ENCODE data around the gene FICD.

The FICD gene

GRCh38 chr12:108505129-108505528 lies 9.9 kb upstream of the FICD start:
- no peak for DNase-seq

DNA sequence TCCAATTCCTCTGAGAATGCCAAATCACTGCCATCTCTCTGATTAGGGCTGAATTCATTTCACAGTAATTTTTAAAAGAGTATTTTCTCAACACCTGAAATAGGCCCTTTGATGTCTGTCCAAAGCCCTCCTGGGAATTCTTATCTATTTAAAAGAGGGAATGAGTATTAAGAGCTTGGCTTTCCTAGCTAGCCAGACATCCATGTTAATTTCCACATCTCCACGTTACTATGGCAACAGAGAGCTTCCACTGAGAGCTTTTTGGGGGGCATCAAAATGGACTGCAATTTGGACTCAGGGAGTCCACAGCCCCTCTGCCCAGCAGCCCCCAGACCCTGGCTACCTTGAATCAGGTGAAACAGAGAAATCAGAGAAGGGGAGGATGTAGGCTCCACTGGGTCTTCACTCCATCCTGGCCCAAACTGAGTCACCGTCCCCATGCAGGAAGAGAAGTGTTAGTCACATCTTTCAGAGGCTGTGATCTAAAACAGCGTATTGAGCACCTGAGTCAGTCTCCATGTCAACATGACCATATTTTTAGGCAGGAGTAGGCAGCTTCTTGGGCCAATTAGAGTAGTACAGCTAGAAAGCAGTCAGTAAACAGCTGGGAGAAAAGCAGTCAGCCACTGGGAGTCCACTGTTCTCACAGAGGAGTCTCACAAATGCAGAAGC lies 7.0 kb upstream of the FICD start:
- DNase-seq = no peak

- no peak for DNase-seq
Observed at GRCh38 chr12:108509806-108510205, 5.3 kb upstream of the FICD start.

GRCh38 chr12:108510836-108511235 lies 4.2 kb upstream of the FICD start:
- no peak for DNase-seq

GRCh38 chr12:108511633-108512540 lies 3.2 kb upstream of the FICD start:
- DNase-seq = peak; percentile 72

GRCh38 chr12:108514468-108514972 lies 557 bp upstream of the FICD start:
- no peak for DNase-seq

DNA sequence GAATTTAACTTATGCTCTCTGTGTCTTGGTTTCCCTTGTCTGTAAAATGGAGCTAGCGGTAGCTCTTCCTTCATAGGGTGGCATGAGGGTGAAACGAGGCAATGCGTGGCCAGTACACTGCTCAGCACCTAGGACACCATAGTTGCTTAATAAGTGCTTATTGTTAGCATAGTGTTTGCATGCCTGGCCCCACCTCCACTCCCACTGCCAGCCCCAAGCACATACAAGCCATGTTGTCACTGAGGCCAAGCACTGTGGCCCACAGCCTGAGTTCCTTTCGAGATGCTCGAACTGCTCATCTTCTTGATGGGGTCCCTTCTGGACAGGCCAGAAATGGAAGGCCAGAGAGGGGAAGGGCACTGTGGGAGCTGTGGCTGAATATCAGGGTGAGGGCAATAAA lies 839 bp downstream of the FICD start:
- DNase-seq = no peak

GRCh38 chr12:108516511-108517275 lies 1.6 kb downstream of the FICD start:
- no peak for DNase-seq

- DNase-seq = no peak
Observed at GRCh38 chr12:108517288-108518100, 2.4 kb downstream of the FICD start.

DNA sequence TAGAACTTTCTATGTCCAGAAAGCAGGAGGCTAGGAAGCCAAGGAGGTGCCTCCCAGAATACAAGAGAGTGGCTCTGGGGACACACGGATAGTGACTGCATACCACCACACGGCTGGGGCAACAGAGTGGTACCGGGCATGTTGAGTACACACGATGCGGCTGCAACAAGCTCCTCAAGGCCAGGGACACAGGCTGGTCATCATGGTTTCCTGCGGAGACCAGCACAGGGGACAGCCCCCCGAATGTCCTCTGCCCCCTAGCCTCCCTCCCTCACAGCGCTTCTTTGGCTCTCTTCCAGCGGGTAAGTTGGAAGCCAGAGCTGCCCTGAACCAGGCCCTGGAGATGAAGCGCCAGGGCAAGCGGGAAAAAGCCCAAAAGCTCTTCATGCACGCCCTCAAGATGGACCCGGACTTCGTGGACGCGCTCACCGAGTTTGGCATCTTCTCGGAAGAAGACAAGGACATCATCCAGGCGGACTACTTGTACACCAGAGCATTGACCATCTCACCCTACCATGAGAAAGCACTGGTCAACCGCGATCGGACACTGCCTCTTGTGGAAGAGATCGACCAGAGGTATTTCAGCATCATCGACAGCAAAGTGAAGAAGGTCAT lies 3.1 kb downstream of the FICD start:
- no peak for DNase-seq

GRCh38 chr12:108518716-108519496 lies 3.8 kb downstream of the FICD start:
- no peak for DNase-seq

DNA sequence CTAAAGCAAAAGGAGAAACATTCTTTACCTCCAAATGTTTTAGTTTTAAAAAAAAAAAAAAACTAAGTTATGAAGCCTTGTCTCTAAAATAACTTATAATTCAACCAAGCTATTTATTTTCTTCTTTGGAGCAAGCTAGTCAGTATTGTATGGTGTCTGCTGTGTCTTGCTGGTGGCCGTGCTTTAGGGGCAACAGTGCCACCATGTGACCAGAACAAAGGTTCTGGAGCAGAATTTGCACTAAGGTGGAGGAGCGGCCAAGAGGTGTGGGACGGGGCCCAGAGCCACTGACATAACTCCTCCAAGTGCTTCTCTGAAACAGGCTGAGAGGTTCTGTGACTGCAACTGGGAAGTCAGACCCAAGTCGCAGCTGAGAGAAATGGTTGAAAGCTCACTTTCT lies 4.5 kb downstream of the FICD start:
- DNase-seq = no peak

DNA sequence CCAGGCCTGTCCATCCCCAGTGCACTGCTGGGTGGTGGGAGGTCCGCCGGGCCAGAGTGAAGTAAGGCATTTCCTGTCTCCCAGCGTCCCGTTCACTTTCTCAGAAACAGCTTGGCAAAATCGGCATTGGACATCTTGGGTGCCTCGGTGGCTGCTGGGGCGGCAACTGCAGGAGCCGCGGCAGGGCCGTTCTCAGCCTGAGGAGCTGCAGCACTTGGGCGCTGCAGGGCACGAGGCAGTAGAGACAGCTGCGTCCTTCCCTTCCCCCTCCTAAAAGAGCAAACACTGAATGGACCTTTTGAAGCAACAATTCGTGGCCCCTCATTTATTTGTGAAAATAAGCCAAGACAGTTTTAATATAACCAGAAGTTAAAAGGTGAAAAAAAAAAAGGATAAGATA lies 8.3 kb downstream of the FICD start:
- DNase-seq = no peak

DNA sequence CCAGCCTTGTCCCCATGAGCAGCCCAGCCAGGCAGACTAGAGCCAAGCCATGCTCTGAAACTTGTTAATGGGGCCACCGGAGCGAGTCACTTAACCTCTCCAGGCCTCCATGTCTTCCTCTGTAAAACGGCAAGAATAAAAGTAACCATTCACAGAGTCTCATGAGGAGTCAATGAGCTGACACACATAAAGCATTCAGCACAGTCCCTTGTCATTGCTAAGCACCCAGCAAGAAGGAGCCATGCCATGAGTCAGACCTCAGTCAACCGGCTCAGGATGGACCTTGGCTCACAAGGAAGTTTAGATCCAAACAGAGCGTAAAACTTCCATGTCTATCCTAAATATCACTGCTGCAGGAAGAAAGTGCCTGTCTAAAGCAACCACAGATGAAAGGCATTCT lies 10.6 kb downstream of the FICD start:
- DNase-seq = no peak

DNA sequence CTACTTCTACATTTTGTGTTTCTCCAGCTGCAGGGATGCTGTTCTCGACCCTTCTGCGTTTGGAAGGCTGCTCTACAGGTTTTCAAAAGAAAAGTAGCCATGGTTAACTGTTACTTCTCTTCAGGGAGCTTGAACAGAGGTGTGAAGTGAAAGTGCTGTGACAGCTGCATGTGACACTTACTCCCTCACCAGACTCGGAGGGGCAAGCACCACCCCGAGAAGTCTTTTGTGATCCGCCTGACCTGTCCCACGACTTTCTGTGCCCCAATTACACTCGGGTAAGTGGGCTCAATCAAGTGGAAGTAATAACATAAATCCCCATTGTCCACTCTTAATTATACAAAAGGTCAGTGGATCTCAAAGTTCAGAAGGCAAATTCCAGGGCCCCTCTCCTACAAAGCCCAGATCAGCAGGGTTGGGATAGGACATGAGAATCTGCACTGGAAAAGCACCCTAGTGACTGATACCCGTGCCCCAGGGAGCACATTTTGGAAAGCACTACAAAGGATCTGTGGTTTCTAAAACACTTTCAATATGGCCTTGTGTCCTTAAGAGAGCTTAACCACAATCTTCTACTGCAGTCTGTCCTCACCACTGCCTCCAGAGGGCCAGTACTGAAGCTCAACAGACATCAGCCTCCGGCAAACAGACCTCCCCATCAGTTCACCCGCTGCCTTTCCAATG lies 11.5 kb downstream of the FICD start:
- no peak for DNase-seq

DNA sequence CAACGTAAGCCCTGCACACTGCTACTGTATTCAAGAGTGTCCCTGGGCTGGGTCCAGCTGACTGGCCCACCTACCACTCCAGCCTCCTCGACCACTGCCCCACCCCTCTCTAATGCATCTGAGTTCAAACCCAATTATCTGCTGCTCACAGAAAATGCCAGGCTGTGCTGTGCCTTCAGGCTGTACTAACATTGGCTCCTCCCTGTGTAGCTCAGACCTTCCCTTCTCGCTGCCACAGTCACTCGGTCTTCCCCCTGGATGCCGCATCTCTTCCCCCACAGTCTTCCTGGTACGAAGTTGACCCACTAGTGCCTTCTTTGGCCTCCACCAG lies 12.1 kb downstream of the FICD start:
- DNase-seq = no peak

DNA sequence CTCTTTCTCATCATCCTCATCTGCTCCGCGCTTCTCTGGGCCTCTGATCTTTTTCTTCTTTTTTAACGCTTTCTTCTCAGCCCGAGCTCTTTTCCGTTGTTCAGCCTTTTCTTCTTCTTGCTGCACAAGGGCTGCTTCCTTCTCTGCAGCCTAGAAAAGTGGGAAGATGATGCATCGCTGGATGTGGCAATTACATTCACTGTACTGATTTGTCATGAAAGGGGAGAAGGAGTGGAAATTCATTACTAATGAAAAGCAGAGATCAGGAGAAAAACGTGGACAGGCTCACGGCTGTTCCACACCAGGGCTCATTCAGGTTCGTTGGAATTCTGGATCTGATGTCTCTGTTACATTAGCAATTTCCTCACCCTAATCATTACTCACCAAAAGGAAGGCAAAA lies 15.1 kb downstream of the FICD start:
- no peak for DNase-seq

GRCh38 chr12:108531929-108532848 lies 17.1 kb downstream of the FICD start:
- DNase-seq = no peak

DNA sequence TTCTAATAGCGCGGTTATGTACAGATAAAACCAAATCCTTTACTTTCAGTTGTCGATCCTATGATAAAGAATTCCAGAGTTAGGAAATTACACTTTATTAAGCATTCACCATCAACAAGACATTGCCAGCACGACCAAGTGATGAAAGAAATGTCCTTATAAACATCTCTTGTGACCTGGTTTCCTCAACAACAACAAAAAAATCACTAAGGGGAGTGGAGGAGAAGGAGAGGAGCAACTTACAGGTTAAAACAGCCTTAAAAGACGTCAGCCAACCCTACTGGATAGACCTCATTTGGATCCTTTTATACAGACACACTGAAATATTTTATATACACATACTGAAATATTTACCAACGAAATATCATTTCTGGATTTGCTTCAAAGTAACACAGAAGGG lies 23.1 kb downstream of the FICD start:
- no peak for DNase-seq

All from CD4-positive, alpha-beta T cell treated with Interferon gamma for 1 hour (primary cell).